ENCODE measurements around the gene USP28.

The USP28 gene

DNA sequence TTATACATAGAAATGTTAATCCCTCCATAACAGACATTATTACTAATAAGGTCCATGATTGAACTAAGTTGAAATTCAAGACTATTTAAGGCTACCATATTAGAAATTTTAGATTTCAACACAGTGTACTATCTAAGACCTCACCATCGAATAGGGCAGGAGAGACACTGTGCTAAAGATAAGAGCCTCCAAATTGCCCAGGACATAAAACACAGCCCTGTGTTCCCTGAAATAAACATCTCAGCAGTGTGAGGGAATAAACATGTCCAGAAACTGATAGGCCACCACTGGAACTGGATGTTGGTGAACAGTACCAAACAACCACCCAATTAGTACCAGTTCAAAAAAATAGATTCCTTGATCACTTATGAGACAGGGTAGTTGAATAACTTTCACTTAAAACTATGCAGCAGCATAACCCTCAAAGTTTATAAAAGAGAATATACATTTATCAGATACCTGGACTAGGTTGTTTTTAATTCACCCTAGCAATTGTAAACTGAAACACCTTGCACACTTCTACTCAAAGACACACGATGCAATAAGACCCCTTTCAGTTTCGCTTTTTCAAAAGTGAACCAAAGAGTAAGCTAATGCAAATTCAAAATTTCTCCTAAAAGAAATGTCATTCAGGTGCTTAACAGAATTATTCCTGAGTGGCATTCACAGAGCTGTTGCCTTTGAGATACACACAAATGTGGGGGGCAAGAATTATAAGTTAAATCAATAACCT lies 34.3 kb downstream of the USP28 start:
- TF ChIP-seq, protein P1, sequence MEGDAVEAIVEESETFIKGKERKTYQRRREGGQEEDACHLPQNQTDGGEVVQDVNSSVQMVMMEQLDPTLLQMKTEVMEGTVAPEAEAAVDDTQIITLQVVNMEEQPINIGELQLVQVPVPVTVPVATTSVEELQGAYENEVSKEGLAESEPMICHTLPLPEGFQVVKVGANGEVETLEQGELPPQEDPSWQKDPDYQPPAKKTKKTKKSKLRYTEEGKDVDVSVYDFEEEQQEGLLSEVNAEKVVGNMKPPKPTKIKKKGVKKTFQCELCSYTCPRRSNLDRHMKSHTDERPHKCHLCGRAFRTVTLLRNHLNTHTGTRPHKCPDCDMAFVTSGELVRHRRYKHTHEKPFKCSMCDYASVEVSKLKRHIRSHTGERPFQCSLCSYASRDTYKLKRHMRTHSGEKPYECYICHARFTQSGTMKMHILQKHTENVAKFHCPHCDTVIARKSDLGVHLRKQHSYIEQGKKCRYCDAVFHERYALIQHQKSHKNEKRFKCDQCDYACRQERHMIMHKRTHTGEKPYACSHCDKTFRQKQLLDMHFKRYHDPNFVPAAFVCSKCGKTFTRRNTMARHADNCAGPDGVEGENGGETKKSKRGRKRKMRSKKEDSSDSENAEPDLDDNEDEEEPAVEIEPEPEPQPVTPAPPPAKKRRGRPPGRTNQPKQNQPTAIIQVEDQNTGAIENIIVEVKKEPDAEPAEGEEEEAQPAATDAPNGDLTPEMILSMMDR (IDR thresholded peaks at IDR 0.05; ENCODE audit: low read depth, low read length, missing control alignments): no peak
- no peak overlapping the region for H3K4me3 ChIP-seq (ENCODE audit: low read depth, low read length)
- in situ Hi-C loops (cut with HindIII; ENCODE audit: low sequenced_read_pairs): no loop called here
- DNase-seq (ENCODE audit: low read depth): no peak

GRCh38 chr11:113839842-113840241 lies 35.5 kb downstream of the USP28 start:
- DNase-seq (ENCODE audit: low read depth): no peak
- no peak overlapping the region for H3K4me3 ChIP-seq (ENCODE audit: low read depth, low read length)
- in situ Hi-C loops (cut with HindIII; ENCODE audit: low sequenced_read_pairs): no loop called here
- TF ChIP-seq, protein P1 (IDR thresholded peaks at IDR 0.05; ENCODE audit: low read depth, low read length, missing control alignments): no peak

DNA sequence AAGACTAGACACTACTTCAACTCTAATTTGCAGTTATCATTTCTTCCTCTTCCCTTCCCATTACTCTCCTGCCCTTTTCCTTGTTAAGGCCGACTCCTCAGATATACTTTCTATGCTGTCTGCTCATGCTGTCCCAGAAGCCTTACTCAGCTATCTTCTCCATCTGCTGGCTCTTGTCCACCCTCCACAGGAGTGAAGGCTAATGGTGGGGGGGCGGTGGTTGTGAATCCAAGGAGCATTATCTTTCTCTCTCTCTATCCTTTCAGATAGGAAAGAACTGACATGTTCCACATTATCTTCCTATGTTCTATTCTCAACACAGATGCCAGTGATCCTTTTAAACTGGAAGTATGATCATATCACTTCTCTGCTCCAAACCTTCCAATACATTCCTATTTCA lies 37.4 kb downstream of the USP28 start:
- no peak for DNase-seq (ENCODE audit: low read depth)
- in situ Hi-C loops (cut with HindIII; ENCODE audit: low sequenced_read_pairs): no loop called here
- TF ChIP-seq, protein P1 (IDR thresholded peaks at IDR 0.05; ENCODE audit: low read depth, low read length, missing control alignments): no peak

DNA sequence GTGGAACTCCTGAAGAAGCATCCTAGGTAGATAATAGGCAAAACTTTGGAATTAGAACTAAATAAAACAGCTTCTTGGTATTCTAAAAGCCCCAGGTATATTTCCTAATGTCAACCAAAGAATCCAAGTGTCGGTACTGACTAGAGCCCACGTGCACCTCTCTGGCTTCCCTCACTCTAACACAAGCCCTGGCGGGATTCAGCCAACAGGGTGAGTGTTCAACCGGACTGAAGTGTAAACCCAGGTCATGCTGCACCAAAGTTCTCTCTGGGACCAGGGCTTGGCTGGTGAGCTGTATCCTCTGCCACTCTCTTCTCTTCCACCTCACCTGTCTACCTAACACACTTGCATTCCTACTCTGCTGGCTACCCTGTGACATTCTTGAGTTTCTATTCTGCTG lies 40.1 kb downstream of the USP28 start:
- TF ChIP-seq, protein P1 (IDR thresholded peaks at IDR 0.05; ENCODE audit: low read depth, low read length, missing control alignments): no peak
- in situ Hi-C loops (cut with HindIII; ENCODE audit: low sequenced_read_pairs): no loop called here
- H3K4me3 ChIP-seq (ENCODE audit: low read depth, low read length): no peak overlapping the region
- no peak for DNase-seq (ENCODE audit: low read depth)

More for the DNA sequence above, 37.4 kb downstream of the USP28 start:
- no peak overlapping the region for H3K4me3 ChIP-seq (ENCODE audit: low read depth, low read length)

GRCh38 chr11:113833151-113833550 lies 42.2 kb downstream of the USP28 start:
- DNase-seq (ENCODE audit: low read depth): no peak
- in situ Hi-C loops (cut with HindIII; ENCODE audit: low sequenced_read_pairs): no loop called here

DNA sequence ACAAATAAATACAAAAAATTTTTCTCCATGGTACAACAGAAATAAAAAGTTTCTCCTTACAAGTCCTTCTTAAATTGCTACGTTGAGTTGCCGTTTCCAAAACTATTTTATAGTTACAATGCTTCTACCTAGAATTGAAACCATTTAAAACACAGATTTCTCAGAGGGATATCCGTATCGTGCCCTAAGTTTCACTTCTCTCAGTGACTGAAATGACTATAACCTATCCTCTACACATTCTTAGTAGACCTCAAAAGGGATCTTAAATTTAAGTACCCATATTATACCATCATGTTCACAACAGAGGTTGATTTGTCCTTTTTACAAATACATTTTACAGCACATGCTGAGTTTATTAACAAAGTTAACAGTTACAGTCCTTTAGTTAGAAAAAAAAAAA lies 44.1 kb downstream of the USP28 start:
- in situ Hi-C loops (cut with HindIII; ENCODE audit: low sequenced_read_pairs): no loop called here
- DNase-seq (ENCODE audit: low read depth): no peak
- TF ChIP-seq, protein P1 (IDR thresholded peaks at IDR 0.05; ENCODE audit: low read depth, low read length, missing control alignments): no peak
- no peak overlapping the region for H3K4me3 ChIP-seq (ENCODE audit: low read depth, low read length)

More at GRCh38 chr11:113833151-113833550, 42.2 kb downstream of the USP28 start:
- no peak overlapping the region for H3K4me3 ChIP-seq (ENCODE audit: low read depth, low read length)
- TF ChIP-seq, protein P1 (IDR thresholded peaks at IDR 0.05; ENCODE audit: low read depth, low read length, missing control alignments): no peak

Data from astrocyte of the cerebellum (primary cell).